ENCODE data around the gene EMX1.

DNA sequence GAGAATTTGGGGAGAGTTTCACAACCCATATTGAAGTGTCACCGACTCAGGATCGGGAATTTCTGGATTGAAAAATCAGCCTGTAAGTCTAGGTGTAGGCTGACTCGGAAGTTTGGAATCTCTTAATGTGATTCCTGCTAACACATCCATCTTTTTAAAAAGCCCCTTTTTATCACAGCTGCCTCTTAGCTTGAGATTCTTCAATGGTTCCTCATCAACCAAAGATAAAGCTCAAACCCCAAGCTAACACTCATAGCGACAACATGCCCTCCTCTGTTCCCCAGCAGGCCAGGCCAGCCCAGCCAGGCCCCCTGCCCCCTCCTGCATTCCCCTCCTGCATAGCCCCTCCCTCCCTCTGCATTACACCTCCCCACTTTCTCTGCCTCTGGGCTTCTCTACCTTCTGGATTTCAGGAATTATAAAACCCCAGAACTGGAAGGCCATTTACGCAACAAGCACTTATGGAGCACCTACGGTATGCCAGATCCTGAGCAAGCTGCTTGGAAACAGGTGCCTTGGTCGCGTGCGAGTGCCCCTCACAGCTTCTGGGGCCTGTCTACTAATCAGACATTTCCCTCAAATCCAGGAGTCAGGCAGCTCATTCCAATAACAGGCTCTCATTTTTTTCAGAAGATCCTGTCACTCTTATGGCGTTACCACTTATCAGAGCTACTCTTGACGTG lies 63.4 kb downstream of the EMX1 start:
- TF ChIP-seq, protein P1, sequence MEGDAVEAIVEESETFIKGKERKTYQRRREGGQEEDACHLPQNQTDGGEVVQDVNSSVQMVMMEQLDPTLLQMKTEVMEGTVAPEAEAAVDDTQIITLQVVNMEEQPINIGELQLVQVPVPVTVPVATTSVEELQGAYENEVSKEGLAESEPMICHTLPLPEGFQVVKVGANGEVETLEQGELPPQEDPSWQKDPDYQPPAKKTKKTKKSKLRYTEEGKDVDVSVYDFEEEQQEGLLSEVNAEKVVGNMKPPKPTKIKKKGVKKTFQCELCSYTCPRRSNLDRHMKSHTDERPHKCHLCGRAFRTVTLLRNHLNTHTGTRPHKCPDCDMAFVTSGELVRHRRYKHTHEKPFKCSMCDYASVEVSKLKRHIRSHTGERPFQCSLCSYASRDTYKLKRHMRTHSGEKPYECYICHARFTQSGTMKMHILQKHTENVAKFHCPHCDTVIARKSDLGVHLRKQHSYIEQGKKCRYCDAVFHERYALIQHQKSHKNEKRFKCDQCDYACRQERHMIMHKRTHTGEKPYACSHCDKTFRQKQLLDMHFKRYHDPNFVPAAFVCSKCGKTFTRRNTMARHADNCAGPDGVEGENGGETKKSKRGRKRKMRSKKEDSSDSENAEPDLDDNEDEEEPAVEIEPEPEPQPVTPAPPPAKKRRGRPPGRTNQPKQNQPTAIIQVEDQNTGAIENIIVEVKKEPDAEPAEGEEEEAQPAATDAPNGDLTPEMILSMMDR (IDR thresholded peaks at IDR 0.05; ENCODE audit: insufficient read depth, low read length) = no peak
- TF ChIP-seq POLR2AphosphoS5 (IDR thresholded peaks at IDR 0.05; ENCODE audit: low read depth) (no peak), GABPA (IDR thresholded peaks at IDR 0.05; ENCODE audit: low read depth) (no peak), SPI1 (IDR thresholded peaks at IDR 0.05; ENCODE audit: borderline replicate concordance, low read depth) (no peak)
- TF ChIP-seq, protein P2, sequence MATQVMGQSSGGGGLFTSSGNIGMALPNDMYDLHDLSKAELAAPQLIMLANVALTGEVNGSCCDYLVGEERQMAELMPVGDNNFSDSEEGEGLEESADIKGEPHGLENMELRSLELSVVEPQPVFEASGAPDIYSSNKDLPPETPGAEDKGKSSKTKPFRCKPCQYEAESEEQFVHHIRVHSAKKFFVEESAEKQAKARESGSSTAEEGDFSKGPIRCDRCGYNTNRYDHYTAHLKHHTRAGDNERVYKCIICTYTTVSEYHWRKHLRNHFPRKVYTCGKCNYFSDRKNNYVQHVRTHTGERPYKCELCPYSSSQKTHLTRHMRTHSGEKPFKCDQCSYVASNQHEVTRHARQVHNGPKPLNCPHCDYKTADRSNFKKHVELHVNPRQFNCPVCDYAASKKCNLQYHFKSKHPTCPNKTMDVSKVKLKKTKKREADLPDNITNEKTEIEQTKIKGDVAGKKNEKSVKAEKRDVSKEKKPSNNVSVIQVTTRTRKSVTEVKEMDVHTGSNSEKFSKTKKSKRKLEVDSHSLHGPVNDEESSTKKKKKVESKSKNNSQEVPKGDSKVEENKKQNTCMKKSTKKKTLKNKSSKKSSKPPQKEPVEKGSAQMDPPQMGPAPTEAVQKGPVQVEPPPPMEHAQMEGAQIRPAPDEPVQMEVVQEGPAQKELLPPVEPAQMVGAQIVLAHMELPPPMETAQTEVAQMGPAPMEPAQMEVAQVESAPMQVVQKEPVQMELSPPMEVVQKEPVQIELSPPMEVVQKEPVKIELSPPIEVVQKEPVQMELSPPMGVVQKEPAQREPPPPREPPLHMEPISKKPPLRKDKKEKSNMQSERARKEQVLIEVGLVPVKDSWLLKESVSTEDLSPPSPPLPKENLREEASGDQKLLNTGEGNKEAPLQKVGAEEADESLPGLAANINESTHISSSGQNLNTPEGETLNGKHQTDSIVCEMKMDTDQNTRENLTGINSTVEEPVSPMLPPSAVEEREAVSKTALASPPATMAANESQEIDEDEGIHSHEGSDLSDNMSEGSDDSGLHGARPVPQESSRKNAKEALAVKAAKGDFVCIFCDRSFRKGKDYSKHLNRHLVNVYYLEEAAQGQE (IDR thresholded peaks at IDR 0.05; ENCODE audit: insufficient replicate concordance, low read depth) = no peak
